Measurements from ENCODE around the gene NEUROG3.

GRCh38 chr10:69579464-69580060, 6.3 kb upstream of the NEUROG3 start:
- TF ChIP-seq CTCF (conservative IDR thresholded peaks at IDR 0.05 in 1 of 2, IDR thresholded peaks at IDR 0.05 in 1 of 2; ENCODE audit: low read depth in 1 of 2, low read length in 2 of 2) (no peak), EZH2 (IDR thresholded peaks at IDR 0.05; ENCODE audit: low read length, missing control alignments) (no peak)

Measured in fibroblast of lung (primary cell).